GM21619 (cell line): ENCODE results near the gene WHRN.

ENCODE experiments used
- ATAC-seq: cut with Tn5 transposase; IDR thresholded peaks from one replicate; pipeline ENCODE4 v1.9.1; 2021; ENCODE audit not compliant: unreplicated experiment

The WHRN gene

GRCh38 chr9:114450833-114451706 lies 54.2 kb downstream of the WHRN start:
- peak; percentile 52 for ATAC-seq

GRCh38 chr9:114450181-114450580 lies 55.1 kb downstream of the WHRN start:
- no peak for ATAC-seq

- no peak for ATAC-seq
These were observed 56.0 kb downstream of the WHRN start for GRCh38 chr9:114449236-114449635.

GRCh38 chr9:114448706-114449105 lies 56.6 kb downstream of the WHRN start:
- ATAC-seq: no peak

- ATAC-seq: no peak
These were observed 58.4 kb downstream of the WHRN start for GRCh38 chr9:114446672-114447450.

GRCh38 chr9:114446036-114446435 lies 59.2 kb downstream of the WHRN start:
- no peak for ATAC-seq

DNA sequence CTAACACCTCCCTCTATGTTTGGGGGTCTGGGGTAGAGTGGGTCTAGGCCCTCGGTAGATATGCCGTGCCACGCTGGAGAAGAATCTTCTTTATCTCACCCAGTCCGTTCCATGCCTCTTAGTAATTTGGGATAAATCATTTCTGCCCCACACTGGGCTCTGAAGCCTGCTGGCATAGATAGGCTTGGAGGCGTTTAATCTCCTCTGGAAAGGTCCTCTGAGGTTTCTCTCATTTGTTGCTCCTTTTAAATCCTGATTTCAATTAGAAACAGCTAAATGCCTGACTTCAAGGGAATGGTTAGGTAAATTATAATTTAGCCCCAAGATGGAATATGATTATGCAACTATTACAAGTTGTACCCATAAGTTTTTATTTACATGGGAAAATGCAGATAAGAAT lies 59.7 kb downstream of the WHRN start:
- ATAC-seq: no peak

GRCh38 chr9:114442022-114442421 lies 63.3 kb downstream of the WHRN start:
- no peak for ATAC-seq

GRCh38 chr9:114437401-114437893 lies 67.8 kb downstream of the WHRN start:
- no peak for ATAC-seq

GRCh38 chr9:114434878-114435311 lies 70.4 kb downstream of the WHRN start:
- no peak for ATAC-seq

- no peak for ATAC-seq
These were observed 71.5 kb downstream of the WHRN start for GRCh38 chr9:114433720-114434255.

DNA sequence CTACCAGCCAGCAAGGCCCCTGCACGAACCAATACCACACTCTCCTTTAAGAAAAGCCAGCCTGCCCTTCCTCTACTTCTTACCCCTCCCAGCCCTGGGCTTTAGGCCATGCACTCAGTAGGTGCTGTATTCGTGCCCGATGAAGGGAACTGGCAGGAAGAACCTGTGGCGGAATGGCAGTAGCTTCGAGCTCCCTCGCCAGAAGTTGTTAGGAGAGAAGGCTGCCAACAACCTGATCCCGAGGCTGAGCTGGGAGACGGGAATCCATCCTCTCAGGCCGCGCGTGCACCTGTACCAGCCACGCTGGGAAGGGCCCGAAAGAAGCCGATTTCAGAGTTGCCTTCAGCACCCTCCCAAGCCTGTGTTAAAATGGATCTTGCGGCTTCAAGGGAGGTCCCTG lies 72.2 kb downstream of the WHRN start:
- ATAC-seq: no peak

DNA sequence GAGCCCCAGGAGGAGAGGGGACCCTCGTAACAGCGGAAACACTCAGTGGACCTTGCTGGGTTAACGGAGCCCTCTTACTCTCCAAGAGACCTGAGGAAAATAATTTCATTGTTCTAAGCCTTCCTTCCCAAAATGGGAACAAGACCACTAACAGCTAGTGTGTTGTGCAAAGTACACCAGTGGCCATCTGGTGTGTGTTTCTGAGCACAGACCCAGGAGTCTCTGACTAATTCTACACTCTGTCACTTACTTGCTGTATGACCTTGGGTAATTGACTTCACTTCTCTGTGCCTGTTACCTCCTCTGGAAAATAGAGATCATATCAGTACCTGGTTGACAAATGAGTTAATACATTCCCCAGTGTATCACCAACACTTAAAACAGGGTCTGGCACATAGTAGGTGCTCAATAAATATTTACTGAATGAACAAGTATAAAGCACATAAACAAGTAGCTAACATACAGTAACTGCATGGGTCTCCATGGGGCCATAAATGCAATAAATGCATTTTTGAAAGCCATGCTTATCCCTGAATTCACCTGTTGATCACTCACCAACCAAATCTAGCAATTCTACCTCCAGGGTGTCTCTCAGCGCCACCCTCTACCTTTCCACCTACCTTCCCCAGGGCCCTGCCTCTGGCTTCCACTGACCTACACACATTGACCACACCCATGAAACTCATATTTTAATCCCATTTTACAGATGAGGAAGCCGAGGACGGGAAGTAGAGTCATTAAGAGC lies 72.8 kb downstream of the WHRN start:
- ATAC-seq: no peak

- ATAC-seq: no peak
These were observed 73.5 kb downstream of the WHRN start for GRCh38 chr9:114431770-114432169.

GRCh38 chr9:114431003-114431402 lies 74.3 kb downstream of the WHRN start:
- ATAC-seq: no peak

DNA sequence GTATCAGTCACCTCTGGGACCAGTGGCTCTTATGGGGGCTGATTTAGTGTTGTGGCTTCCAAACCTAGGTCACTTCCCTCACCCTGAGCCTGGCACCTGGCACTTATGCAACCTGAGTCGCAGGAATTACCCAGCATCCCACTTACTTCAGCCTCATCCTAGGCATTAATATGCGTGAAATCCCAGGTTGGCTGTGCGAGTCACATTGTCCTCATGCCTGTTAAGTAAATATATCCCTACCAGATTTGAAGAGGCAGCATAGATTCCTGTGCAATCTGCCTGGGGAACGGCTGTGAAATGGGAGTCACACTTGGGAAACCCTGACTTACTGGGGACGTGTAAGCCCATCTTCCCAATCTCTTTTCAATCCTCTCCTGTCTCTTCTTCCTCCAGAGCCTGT lies 74.8 kb downstream of the WHRN start:
- no peak for ATAC-seq

DNA sequence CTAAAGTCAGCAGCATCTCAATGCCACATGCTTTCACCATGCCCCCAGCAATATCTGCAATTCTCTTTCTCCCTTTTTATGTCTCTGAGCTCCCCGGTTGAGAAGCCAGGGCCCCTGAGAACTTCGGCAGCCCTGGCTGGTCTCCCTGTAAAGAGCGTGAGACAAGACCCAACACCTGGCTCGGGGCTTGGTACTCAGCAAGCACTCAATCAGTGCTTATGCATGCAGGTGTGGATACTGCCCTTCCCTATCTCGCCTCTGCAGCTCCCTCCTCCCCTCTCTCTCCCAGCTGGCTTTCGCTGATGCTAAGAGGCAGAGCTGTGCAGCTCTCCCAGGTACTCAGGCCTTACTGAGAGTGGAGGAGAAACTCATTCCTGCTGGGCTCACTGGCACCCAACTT lies 75.8 kb downstream of the WHRN start:
- ATAC-seq: no peak

DNA sequence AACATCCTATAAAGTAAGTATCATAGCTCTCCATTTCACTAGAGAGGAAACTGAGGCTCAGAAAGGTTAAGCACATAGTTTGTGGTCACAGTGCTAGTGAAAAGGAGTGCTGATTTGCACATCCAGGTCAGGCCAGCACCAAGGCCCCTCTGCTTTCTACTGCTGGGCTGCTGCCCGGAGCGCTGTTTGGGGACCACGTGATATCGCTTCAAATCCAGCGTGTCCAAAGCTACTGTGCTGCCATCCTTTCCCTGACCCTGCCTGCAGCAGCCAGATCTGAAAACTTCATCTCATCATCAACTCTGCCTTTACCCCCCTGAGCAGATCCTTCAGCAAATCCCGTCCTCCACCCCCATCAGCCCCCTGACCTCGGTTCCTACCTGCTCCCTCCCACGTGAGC lies 76.8 kb downstream of the WHRN start:
- ATAC-seq: no peak

GRCh38 chr9:114427644-114428043 lies 77.6 kb downstream of the WHRN start:
- no peak for ATAC-seq

DNA sequence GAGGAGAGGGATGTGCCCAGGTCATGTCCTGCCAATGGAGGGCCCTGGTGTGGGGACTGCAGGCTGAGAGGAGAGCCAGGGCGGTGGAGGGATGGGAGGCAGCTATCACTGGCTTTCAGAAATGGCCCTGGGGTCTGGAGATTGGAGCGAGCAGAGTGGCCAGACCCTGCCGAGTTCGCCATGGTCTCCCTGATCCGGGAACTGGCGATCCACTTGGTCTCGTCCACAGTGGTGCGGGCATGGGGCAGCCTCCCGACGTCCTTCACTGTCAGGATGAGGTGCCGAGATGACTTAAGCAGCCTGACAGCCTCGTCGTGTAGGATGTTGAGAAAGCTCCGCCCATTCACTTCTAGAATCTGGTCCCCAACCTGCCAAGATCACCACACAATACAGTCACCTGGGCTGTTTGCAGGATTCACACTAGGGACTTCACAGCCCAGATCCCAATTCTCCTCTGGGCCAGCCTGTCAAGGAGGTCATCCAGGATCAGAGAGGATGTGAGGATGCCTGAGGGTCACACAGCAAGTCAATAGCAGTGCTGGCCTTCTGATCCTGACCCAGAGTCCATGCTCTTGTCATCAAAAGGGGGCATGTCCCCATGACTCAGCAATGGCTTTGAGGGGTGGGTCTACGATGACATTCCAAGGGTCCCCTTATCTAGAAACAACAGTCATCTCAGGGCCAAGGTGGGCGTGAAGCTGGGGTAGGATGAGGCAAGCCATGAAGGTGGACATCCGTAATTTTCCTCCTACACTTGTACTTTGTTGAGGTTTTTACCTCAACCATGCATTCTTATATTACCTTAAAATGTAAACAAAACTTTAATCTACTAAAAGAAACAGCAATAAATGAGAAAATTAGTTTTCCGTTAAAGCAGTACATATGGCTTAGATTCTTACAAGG lies 79.0 kb downstream of the WHRN start:
- ATAC-seq: no peak
